GM12874 (cell line): Measurements from ENCODE around the gene IL4I1.

Experiments used
- TF ChIP-seq, protein P1 (sequence below): IDR thresholded peaks from 2 replicates; pipeline ENCODE4 v1.5.1; 2011; ENCODE audit warnings: low read depth, mild to moderate bottlenecking, control low read depth, low read length, moderate library complexity; ENCODE audit not compliant: insufficient read depth

Gene IL4I1

DNA sequence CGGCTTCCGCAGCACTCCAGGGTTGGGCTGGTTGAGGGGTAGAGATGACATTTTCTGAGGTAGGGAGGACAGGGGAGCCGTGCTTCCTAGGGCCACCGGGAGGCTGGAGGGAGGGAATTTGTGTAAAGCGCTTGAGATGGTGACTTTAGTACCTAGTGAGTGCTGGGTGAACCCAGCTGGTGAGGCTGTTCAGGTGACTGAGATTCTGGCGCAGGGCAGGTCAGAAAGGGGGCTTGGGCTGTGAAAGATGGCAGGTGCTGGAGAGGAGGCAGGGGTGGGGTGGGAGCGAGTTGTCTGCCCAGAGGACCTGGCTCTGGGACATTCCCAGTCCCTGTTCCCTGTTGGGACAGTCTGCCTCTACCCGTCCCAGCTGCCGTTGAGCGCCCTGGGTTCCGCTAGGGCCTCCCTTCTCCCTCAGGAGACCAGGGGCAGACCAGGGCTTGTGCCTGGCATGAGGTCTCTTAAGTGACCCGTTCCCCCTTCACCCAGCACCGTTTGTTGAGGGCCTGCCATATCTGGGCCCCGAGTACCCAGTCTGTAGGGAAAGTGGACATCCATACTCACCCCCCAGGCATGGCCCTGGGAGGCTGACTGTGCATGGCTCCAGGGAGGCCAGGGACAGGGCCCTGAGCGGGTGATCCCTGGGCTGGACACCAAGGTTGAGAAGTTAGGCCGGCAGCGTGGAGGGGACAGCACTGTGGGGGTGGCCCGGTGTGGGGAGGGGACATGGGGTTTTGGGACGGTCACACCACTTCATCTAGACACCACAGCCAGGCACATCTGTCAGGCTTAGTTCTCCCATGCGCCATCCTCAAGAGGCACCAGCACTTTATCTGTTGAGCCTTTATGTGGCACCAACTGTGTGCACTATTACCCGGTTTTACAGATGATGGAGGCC lies 40.8 kb downstream of the IL4I1 start:
- TF ChIP-seq, protein P1, sequence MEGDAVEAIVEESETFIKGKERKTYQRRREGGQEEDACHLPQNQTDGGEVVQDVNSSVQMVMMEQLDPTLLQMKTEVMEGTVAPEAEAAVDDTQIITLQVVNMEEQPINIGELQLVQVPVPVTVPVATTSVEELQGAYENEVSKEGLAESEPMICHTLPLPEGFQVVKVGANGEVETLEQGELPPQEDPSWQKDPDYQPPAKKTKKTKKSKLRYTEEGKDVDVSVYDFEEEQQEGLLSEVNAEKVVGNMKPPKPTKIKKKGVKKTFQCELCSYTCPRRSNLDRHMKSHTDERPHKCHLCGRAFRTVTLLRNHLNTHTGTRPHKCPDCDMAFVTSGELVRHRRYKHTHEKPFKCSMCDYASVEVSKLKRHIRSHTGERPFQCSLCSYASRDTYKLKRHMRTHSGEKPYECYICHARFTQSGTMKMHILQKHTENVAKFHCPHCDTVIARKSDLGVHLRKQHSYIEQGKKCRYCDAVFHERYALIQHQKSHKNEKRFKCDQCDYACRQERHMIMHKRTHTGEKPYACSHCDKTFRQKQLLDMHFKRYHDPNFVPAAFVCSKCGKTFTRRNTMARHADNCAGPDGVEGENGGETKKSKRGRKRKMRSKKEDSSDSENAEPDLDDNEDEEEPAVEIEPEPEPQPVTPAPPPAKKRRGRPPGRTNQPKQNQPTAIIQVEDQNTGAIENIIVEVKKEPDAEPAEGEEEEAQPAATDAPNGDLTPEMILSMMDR, result no peak

DNA sequence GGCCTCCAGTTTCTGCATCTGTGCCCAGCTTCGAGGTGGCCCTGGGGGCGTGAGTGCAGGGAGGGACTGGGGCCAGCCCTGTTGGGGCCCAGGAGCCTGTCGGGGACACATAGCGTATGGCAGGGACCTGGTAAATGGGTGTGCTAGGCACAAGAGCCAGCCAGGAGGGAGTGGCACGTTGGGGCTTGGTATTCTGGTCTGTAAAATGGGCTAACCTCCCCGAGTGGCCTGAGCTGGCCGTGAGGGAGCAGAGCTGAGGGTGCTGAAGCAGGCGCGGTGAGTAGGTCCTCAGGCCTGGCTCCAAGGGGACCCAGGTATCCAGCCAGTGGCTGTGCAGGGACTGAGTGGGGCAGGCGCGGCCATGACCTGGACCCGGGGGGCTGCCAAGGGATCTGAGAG lies 41.4 kb downstream of the IL4I1 start:
- TF ChIP-seq, protein P1, result no peak

DNA sequence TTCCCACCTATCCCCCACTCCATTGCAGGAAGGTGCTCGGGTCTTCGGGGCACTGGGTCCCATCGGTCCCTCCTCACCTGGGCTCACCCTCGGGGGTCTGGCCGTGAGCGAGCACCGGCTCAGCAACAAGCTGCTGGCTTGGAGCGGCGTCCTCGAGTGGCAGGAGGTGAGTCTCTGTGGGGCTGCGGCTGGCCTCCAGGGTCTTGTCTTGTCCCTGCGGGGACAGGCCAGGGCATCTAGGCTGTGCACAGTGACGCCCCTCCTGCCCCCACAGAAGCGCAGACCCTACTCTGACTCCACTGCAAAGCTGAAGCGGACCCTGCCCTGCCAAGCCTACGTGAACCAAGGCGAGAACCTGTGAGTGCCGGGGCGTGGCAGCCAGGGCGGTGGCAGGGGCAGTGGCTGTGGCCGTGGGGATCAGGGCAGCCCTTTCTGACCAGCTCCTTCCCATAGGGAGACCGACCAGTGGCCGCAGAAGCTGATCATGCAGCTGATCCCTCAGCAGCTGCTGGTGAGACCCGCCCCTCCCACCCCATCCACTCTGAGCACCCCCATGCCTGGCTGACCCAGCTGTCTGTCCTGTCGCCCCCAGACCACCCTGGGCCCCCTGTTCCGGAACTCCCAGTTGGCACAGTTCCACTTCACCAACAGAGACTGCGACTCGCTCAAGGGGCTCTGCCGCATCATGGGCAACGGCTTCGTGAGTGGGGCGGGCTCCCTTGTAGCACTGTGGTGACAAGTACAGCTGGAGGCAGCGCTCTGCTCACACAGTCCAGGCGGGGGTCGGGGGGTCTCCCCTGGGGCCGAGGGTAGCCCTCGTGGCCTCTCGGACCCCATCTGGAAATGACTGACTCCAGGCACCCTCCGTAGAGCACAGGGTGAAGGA lies 42.1 kb downstream of the IL4I1 start:
- TF ChIP-seq, protein P1, result no peak

DNA sequence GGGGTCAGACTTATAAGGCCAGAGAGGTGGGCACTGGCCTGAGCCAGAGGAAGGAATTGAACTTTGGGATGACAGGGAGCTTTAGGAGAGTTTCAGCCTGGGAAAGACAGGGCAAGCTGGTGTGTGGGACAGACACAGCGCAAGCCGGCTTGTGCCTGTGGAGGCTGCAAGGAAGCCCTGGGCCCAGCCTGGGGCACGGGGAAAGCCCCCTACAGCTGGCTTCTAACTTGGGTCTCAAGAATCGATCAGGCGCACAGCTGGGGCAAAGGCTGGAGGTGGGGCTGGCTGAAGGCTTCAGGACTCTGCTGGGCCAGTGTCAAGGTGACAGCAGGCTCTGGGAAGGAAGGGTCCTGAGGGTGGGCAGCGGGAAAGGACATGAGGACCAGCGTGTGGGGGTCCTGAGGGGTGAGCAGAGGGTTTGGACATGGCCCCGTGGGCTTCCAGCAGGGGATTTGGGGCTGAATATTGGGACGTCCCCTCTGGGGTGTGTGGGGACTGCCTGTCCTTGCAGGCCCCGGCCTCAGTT lies 42.8 kb downstream of the IL4I1 start:
- TF ChIP-seq, protein P1, result no peak

DNA sequence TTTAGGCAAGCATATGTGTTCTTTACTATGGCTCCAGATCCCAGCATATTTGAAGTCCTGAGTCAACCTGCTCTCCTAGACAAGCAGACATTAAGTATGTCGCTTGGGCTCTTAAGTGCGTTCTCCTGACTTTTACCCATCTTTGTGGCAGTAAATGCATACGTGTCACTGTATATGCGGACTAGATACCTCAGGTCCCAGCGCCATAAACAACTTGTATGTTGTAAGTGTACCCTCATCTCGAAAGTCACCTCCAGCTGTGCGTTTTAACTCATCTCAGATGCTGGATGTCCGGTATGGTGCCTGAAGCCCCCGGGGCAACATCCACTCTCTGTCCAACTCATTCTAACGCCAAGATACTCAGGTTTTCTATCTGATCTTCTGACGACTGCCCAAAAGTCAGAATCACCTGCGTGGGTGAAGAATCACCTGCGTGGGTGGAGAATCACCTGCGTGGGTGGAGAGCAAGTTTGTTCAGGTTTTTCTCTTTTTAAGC lies 44.0 kb downstream of the IL4I1 start:
- TF ChIP-seq, protein P1, result no peak

DNA sequence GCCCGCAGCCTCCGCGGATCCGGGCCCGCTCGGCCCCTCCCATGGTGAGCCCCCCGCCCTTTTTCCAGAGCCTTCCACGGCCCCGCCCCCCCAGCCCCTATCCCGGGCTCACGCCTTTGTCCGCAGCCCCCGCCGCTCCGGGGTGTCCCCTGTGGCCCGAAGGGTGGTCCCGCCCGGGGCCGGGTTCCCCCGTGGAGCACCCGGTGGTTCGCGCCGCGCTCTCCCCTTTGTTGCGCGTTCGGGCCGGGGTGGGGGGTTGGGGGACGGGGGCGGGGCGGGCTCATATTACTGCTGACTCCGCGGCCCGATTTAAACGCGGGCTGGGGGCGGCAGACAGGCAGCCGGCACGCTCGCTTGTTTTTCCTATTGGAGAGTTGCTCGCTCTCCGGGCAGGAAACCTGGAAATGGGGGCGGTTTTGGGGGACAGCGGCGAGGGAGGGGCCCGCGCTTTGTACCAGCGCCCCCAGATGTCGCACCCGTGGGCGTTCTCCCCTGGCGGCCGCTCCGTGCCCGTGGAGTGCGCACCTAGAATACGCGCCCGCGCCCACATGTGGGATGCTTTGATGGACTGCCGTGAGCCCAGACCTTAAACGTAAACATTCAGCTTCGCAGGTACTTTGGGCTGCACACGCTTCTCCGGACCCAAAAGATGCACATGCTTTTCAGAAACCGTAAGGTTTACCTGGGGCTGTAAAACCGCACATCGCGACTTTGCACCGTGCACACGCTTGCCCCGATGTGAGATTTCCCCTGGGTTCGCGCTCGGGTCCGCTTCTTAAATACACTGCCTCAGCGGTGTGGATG lies 45.0 kb downstream of the IL4I1 start:
- TF ChIP-seq, protein P1, result no peak
